ENCODE data around the gene SPRR2E.

DNA sequence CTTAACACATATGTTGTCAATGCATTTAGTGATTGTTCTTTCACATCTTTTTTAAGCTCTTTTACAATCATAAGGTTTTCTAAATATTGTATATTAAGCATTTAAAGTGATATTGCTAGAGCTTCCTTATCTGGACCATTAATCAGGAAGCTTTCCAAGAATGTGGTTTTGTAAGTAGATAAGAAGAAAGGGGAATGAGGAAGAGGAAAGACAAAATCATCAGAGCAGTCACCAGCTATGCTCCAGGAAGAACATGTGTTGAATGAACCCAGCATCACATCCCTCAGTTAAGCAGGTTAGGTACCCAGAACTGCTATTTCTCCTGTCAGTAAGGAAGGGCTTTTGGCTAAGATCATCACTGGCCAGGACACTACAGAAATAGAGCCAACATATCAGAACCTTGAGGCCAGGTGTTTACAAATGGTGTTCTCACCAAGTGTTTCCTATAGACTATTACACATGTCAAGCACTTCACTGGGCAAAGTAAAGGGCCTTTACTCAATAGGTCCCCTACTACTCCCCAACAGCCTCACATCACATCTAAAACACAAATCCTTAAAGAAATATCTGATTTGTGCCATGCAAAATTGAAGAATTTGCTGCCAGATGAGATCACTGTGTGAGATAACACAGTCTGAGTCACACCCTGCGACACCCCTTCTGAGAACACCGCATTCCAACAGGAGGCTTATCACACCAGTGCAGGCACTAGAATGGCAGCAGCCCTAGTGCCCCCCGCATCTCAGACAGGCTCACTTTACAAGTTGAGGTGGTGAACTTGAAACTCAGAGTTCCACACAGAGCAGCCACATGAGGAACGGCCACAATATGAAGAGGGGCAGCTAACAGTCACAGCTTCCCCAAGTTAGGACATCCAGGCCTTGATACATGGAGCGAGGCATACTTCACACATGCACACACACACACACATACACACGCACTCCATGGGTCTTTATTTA lies 35.2 kb downstream of the SPRR2E start:
- TF ChIP-seq L3MBTL2 (conservative IDR thresholded peaks at IDR 0.05) (no peak), FOXK2 (IDR thresholded peaks at IDR 0.05) (no peak), ARNT (IDR thresholded peaks at IDR 0.05) (no peak), ELF4 (IDR thresholded peaks at IDR 0.05) (no peak), BHLHE40 (IDR thresholded peaks at IDR 0.05; ENCODE audit: borderline replicate concordance) (no peak), SP1 (IDR thresholded peaks at IDR 0.05) (no peak)
